ENCODE data around the gene AFM.

Gene AFM, protein sequence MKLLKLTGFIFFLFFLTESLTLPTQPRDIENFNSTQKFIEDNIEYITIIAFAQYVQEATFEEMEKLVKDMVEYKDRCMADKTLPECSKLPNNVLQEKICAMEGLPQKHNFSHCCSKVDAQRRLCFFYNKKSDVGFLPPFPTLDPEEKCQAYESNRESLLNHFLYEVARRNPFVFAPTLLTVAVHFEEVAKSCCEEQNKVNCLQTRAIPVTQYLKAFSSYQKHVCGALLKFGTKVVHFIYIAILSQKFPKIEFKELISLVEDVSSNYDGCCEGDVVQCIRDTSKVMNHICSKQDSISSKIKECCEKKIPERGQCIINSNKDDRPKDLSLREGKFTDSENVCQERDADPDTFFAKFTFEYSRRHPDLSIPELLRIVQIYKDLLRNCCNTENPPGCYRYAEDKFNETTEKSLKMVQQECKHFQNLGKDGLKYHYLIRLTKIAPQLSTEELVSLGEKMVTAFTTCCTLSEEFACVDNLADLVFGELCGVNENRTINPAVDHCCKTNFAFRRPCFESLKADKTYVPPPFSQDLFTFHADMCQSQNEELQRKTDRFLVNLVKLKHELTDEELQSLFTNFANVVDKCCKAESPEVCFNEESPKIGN

DNA sequence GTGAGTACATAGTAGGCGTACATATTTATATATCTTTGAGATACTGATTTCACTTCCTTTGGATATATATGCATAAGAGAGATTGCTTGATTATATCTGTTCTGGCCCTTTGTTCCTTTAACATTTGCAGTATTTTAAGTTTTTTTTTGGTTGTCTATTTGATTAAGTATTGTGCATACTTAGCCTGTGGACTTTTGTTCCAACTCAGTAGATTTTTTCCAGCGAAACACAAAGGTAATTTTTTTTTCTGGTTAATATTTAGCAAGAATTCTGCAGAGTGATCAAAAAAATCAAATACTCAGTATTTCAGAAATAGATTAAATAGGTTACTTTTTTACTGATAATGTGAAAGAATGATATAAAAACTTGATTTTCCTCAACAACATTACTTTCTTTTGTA is at the start of gene AFM:
TSS of gene AFM (plus strand) at position 388 of the 400 bp plus-strand sequence. CDS start 31 bp downstream, outside the sequence.
- in situ Hi-C loops (cut with MboI; ENCODE audit: low sequenced_read_pairs) = no loop called here

- in situ Hi-C loops (cut with MboI; ENCODE audit: low sequenced_read_pairs) = no loop called here
Observed at GRCh38 chr4:73431813-73432168, 49.8 kb upstream of the AFM start.

- in situ Hi-C loops (cut with MboI; ENCODE audit: low sequenced_read_pairs) = no loop called here
Observed at GRCh38 chr4:73432169-73433000, 49.2 kb upstream of the AFM start.

DNA sequence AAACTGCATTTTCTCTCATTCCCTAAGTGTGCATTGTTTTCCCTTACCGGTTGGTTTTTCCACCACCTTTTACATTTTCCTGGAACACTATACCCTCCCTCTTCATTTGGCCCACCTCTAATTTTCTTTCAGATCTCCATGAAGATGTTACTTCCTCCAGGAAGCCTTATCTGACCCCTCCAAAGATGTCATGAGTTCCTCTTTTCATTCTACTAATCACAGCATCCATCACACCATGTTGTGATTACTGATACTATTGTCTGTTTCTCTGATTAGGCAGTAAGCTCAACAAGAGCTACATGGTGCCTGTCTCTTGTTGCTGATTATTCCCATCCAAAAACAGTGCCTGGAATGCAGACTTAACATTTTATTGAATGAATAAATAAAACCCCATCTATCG is 48.4 kb upstream of the AFM start:
- in situ Hi-C loops (cut with MboI; ENCODE audit: low sequenced_read_pairs) = no loop called here

- in situ Hi-C loops (cut with MboI; ENCODE audit: low sequenced_read_pairs) = no loop called here
Observed at GRCh38 chr4:73434311-73434710, 47.2 kb upstream of the AFM start.

GRCh38 chr4:73435984-73436383 is 45.6 kb upstream of the AFM start, which contains the start of gene AFP:
Gene AFP (plus strand): TSS chr4:73436221. CDS start chr4:73436263, 42 bp downstream.
- in situ Hi-C loops (cut with MboI; ENCODE audit: low sequenced_read_pairs) = no loop called here

DNA sequence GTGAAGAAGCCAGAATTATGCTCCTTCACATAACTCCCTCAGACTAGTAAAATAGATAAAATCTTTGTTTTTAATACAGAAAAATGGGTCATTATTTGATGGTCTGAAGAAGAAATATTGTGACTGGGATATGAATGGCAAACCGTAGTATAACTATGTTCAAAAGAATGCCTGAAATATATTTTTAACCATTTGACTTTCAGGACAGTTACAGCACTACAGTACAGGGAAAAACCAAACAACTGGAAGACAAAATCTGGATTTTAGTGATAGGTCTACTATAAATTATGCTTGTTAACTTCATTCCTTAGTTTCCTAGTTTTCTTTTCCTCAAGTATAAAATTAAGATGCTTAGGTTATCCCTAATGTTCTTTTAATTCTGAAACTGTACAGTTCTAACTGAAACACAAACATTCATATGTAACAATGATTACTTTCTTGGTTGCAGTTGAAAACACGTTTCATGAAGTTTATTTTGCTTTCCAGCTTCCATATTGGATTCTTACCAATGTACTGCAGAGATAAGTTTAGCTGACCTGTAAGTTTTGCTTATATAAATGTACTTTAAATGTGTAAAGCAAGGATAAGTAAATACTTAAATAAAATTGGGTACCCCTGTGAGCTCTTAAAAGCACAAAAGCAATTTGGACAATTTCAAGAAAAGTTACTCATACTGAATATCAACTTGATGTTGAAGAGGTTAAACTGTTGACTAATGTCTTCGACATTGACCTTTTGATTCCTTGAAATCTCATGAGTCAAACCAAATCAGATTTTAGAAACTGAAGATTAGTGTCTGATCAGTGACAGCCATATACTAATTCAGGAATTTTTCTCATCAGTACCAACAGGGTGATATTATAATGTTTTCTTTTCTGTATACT is 44.6 kb upstream of the AFM start:
- in situ Hi-C loops (cut with MboI; ENCODE audit: low sequenced_read_pairs) = no loop called here

- in situ Hi-C loops (cut with MboI; ENCODE audit: low sequenced_read_pairs) = no loop called here
Observed at GRCh38 chr4:73437558-73437956, 44.0 kb upstream of the AFM start.

DNA sequence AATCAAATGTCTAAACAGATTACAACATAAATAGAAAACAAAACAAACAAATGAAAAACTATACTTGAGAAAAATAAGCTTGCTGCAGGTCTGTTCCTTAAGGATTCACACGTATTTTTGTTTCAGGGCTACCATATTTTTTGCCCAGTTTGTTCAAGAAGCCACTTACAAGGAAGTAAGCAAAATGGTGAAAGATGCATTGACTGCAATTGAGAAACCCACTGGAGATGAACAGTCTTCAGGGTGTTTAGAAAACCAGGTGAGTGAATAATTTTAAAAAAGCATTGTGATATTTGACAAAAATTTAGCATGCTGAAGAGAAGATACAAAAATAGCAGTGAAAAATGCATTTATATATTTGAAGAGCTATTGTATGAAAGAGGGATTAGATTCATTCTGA is 43.5 kb upstream of the AFM start:
- in situ Hi-C loops (cut with MboI; ENCODE audit: low sequenced_read_pairs) = no loop called here

- in situ Hi-C loops (cut with MboI; ENCODE audit: low sequenced_read_pairs) = no loop called here
Observed at GRCh38 chr4:73438582-73439215, 42.8 kb upstream of the AFM start.

DNA sequence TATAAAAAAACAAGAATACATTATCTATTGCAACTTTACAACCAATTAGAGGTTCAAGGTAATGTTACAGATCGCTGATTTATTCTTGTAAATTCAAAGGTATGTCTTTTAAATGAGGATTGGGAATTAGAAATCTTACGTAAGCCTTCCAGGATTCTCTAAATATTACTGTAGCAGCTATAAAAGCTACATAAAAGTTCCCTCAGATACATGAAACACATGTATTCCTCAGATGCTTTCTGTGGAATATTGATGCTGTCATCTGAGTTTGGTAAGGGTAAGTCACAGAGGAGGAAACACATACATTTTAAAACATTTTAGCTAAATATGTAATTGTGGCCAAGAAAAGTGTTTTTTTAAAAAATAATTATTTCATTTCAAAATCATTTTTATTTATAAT is 42.1 kb upstream of the AFM start:
- in situ Hi-C loops (cut with MboI; ENCODE audit: low sequenced_read_pairs) = no loop called here

- in situ Hi-C loops (cut with MboI; ENCODE audit: low sequenced_read_pairs) = no loop called here
Observed at GRCh38 chr4:73439991-73440390, 41.6 kb upstream of the AFM start.

DNA sequence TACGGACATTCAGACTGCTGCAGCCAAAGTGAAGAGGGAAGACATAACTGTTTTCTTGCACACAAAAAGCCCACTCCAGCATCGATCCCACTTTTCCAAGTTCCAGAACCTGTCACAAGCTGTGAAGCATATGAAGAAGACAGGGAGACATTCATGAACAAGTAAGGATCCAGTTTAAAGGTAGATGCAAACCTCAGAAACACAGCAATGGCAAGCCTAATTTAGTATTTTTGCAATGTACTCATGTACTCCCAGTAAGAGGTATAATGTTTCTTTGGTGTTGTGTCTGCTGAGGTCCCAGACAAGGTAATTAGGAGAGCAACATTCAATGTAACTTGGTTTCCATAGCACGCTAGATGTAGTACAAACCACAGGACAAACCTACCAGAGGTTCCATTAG is 40.9 kb upstream of the AFM start:
- in situ Hi-C loops (cut with MboI; ENCODE audit: low sequenced_read_pairs) = no loop called here

DNA sequence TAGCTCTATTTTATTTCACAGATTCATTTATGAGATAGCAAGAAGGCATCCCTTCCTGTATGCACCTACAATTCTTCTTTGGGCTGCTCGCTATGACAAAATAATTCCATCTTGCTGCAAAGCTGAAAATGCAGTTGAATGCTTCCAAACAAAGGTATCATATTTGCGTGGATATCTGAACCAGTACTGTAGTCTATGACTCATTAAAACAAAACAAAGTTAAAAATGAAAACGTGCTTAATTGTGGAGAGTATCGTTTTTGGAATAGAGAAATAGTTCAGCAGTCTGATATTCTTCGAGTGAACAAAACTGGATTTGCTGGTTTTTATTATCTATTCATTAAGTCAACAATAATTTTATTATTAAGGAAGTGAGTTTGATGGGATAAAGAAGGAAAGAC is 39.3 kb upstream of the AFM start:
- in situ Hi-C loops (cut with MboI; ENCODE audit: low sequenced_read_pairs) = no loop called here

DNA sequence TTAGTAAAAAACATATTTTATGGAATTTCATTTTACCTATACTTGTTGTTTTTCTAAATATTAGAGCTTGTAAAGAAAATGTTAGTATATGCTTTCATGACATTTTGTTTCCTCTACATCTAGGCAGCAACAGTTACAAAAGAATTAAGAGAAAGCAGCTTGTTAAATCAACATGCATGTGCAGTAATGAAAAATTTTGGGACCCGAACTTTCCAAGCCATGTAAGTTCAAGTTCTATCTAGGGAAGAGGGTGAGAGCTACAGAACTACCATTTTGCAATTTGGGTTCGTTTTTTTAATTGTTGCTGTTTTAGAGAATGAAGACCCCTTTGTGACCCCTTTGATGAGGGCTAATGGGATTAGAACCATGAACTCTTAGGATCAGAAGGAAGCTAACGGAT is 38.3 kb upstream of the AFM start:
- in situ Hi-C loops (cut with MboI; ENCODE audit: low sequenced_read_pairs) = no loop called here

GRCh38 chr4:73445383-73446335 is 35.9 kb upstream of the AFM start:
- in situ Hi-C loops (cut with MboI; ENCODE audit: low sequenced_read_pairs) = no loop called here

DNA sequence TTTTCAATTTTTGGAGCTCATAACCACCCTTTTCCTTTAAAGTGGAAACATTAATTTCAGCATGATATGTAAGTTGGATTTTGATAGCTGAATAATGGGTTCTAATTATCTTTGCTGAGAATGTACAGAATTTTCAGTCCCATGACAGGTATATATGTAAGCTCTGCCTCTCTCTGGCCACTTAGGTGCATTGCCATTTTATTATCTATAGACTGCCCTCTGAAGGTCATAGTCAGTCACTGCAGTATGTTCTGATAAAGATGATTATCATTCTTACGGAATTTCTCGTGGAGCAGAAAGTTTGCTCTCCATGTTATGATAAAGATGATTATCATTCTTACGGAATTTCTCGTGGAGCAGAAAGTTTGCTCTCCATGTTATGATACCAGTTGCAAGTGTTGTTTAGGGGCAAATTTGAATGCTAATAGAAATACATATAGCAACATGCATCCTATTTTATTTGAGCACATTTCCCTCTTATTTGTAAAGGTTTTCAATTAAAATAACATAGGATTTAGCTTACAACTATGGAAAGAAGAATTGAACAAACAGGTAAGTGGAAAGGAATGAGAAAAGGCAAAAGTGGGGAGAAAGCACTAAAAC is 35.1 kb upstream of the AFM start:
- in situ Hi-C loops (cut with MboI; ENCODE audit: low sequenced_read_pairs) = no loop called here

- in situ Hi-C loops (cut with MboI; ENCODE audit: low sequenced_read_pairs) = no loop called here
Observed at GRCh38 chr4:73447671-73448070, 33.9 kb upstream of the AFM start.

All from hTERT RPE-1 (cell line).